IPS-15b (cell line): Measurements from ENCODE around the gene OR9A4.
"Not testable (repeated sequence)": the region's sequence is repeated elsewhere in the genome, so short reads cannot be mapped to it uniquely, and the experiment has no call there.

Experiments used
- H3K27me3 ChIP-seq: one replicate; pipeline ENCODE4 v1.6.1; 2013; ENCODE audit warnings: low read length; ENCODE audit not compliant: control insufficient read depth, insufficient read depth
- H3K36me3 ChIP-seq: one replicate; pipeline ENCODE4 v1.6.1; 2013; ENCODE audit warnings: low read length; ENCODE audit not compliant: control insufficient read depth, insufficient read depth
- H3K4me1 ChIP-seq: one replicate; pipeline ENCODE4 v1.6.1; 2013; ENCODE audit warnings: mild to moderate bottlenecking, low read length; ENCODE audit not compliant: control insufficient read depth, insufficient read depth
- H3K4me3 ChIP-seq: one replicate; pipeline ENCODE4 v1.5.1; 2013; ENCODE audit warnings: low read depth, low read length
- H3K9ac ChIP-seq: one replicate; pipeline ENCODE4 v1.6.1; 2013; ENCODE audit warnings: low read depth, mild to moderate bottlenecking, low read length
- H3K9me3 ChIP-seq: one replicate; pipeline ENCODE4 v1.6.1; 2013; ENCODE audit warnings: mild to moderate bottlenecking, low read length; ENCODE audit not compliant: control insufficient read depth, insufficient read depth

The OR9A4 gene, protein sequence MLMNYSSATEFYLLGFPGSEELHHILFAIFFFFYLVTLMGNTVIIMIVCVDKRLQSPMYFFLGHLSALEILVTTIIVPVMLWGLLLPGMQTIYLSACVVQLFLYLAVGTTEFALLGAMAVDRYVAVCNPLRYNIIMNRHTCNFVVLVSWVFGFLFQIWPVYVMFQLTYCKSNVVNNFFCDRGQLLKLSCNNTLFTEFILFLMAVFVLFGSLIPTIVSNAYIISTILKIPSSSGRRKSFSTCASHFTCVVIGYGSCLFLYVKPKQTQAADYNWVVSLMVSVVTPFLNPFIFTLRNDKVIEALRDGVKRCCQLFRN

DNA sequence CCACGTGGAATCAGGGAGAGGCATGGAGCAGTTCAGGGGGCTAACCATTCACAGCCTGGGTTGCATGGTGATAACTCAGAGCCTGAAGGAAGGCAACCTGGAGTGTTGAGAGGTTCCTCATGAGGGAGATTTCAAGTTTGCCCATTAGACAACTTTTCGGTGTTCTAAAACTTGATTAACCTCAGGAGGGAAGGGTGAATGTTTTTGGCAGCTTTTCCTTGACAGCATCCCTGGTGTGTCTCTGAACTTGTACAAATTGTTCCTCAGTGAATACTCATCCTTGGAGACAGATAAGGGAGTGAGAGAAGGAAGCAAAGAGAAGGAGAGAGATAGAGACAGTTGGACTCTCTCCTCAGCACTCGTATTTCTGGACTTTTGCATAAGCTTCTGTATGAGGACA lies at the start of gene OR9A4:
TSS of gene OR9A4 (plus strand) at position 301 of the 400 bp plus-strand sequence. CDS start 2,477 bp downstream, outside the sequence.
- H3K9ac ChIP-seq = no peak within 1 kb of the TSS
- H3K4me3 ChIP-seq = no peak within 1 kb of the TSS
- H3K36me3 ChIP-seq = no peaks in the 10 kb centered on the region
- H3K4me1 ChIP-seq = no peaks in the 10 kb centered on the region
- H3K9me3 ChIP-seq = no peaks in the 10 kb centered on the region
- no peaks in the 10 kb centered on the region for H3K27me3 ChIP-seq

DNA sequence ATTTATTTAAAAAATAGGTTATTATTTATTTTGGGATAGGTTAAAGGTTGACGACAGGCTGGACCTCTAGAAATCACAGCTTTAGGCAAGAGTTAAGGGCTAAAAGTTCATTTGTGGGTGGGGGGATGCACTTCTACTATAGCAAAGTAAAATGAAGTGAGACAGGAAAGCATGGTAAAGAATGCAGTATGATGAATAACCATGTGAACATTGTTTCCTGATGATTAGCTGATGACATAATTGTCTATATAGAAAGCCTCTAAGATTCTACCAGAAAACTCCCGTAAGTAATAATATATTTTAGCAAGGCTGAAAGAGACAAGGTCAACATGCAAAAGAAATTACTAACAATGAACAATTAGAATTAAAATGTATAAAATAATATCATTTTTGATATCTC lies 49.2 kb upstream of the OR9A4 start:
- H3K27me3 ChIP-seq = no peaks in the 10 kb centered on the region
- H3K36me3 ChIP-seq = no peaks in the 10 kb centered on the region
- no peaks in the 10 kb centered on the region for H3K9me3 ChIP-seq
- H3K4me1 ChIP-seq = no peaks in the 10 kb centered on the region
- H3K9ac ChIP-seq = no peak overlapping the region
- H3K4me3 ChIP-seq = no peak overlapping the region

DNA sequence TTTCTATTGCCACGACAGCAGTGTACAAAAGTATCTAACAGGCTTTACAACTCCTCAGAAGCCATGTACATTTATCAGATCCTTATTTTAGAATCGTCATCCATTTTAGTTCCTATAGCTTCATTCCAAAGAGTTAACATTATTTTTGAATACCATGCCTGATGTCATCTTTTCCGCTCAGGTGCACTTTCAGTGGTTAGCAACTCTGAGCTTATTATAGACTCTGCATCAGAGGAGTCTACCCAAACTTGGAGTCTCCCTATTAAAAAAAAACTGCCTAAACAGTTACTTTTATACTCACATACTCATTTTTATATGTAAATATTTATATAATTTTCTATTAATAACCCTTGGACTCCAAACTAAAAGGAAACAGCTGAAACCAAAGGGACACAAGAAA lies 43.3 kb upstream of the OR9A4 start:
- Histone ChIP-seq H3K36me3 (no peaks in the 10 kb centered on the region), H3K9ac (no peak overlapping the region), H3K4me1 (peaks cover 10% of the 10 kb centered on the region), H3K4me3 (no peak overlapping the region), H3K9me3 (no peaks in the 10 kb centered on the region), H3K27me3 (no peaks in the 10 kb centered on the region)

DNA sequence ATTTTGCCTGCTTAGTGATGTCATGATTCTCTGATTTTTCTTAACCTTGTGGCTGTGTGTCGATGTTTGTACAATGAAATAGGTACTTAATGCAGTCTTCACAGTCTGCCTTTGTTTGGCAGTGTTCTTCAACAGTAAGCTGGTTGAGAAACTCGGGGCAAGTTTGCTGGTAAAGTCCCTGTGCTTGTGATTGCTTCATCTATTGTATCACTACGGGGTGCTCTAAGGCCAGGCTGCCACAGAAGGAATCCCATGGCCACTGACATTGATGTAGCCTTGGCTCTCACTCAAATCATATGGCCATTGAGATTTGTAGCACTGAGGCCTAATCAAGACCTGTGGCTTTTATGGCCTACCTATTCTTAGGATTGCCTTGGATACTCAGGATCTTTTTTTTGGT lies 41.4 kb upstream of the OR9A4 start:
- Histone ChIP-seq H3K9ac (no peak overlapping the region), H3K27me3 (no peaks in the 10 kb centered on the region), H3K4me3 (no peak overlapping the region), H3K4me1 (peaks cover 10% of the 10 kb centered on the region), H3K36me3 (no peaks in the 10 kb centered on the region), H3K9me3 (no peaks in the 10 kb centered on the region)

DNA sequence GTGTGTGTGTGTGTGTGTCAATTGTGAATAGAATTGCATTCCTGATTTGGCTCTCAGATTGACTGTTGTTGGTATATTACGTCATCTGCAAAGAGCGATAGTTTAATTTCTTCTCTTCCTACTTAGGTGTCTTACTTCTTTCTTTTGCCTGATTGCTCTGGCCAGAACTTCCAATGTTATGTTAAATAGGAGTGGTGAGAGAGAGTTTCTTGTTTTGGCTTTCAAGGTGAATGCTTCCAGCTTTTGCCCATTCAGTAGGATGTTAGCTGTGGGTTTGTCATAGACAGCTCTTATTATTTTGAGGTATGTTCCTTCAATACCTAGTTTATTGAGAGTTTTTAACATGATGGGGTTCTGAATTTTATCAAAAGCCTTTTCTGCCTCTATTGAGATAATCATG lies 40.7 kb upstream of the OR9A4 start:
- Histone ChIP-seq H3K4me1 (peaks cover 10% of the 10 kb centered on the region), H3K4me3 (no peak overlapping the region), H3K9ac (no peak overlapping the region), H3K9me3 (no peaks in the 10 kb centered on the region), H3K36me3 (no peaks in the 10 kb centered on the region), H3K27me3 (no peaks in the 10 kb centered on the region)

DNA sequence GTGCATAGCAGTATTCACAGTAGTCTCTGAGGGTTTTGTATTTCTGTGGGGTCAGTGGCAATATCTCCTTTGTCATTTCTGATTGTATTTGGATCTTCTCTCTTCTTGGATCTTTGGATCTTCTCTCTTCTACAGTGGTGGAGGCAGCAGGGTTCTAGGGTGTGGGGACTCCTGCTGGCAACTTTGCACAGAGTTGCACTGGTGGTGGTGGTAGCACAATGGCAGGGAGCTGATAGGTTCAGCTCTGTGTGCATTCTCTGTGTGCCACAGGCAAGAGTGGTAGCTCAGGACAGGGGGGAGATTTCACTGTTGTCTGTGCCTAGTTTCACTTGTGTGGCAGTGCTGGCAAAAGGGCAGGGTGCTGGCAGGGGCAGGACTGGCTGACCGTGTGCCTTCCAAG lies 39.8 kb upstream of the OR9A4 start:
- Histone ChIP-seq H3K4me3 (no peak overlapping the region), H3K27me3 (no peaks in the 10 kb centered on the region)

DNA sequence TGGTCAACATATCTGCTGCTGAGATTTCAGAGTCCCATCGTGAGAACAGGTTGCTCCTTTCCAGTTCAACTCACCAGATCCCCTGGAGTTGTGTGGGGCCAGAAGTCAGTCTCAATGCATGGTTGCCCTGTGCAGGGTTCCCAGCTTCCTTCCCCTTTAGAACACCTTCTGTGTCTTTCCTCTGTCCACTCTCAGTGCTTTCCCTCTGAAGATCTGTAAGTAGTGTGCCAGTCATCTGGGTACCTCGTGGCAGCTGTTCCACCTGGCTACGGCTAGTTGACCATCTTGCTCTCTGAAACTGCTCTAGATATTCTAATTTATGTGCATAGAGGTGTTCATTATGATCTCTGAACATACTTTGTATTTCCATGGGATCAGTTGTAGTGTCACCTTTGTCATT lies 38.8 kb upstream of the OR9A4 start:
- Histone ChIP-seq H3K4me3 (no peak overlapping the region), H3K9ac (no peak overlapping the region), H3K36me3 (no peaks in the 10 kb centered on the region), H3K27me3 (no peaks in the 10 kb centered on the region), H3K9me3 (no peaks in the 10 kb centered on the region), H3K4me1 (peaks cover 10% of the 10 kb centered on the region)

More for the DNA sequence above, 39.8 kb upstream of the OR9A4 start:
- no peak overlapping the region for H3K9ac ChIP-seq
- no peaks in the 10 kb centered on the region for H3K36me3 ChIP-seq
- H3K9me3 ChIP-seq = no peaks in the 10 kb centered on the region
- peaks cover 10% of the 10 kb centered on the region for H3K4me1 ChIP-seq

DNA sequence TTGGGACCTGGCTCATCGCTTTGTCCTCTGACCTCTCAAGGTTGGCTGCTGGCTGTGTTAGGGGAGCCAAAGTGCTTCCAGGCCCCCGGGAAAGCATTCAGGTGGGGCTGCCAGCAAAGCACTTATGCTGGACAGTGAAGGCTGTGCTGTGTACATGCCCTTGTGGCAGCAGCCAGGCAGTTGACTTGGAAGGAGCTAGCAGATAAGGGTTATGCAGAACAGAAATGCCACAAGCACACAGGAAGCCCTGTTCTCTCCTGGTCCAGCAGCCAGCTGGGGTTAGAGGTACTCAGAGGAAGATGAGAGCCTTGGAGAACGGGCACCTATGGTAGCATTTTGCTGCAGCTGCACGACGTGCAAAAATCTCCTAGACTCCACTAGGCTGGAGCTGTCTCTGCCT lies 35.2 kb upstream of the OR9A4 start:
- H3K36me3 ChIP-seq = no peaks in the 10 kb centered on the region
- H3K4me3 ChIP-seq = no peak overlapping the region
- H3K9ac ChIP-seq = no peak overlapping the region
- H3K4me1 ChIP-seq = peaks cover under 1% of the 10 kb centered on the region
- H3K27me3 ChIP-seq = no peaks in the 10 kb centered on the region
- H3K9me3 ChIP-seq = no peaks in the 10 kb centered on the region

DNA sequence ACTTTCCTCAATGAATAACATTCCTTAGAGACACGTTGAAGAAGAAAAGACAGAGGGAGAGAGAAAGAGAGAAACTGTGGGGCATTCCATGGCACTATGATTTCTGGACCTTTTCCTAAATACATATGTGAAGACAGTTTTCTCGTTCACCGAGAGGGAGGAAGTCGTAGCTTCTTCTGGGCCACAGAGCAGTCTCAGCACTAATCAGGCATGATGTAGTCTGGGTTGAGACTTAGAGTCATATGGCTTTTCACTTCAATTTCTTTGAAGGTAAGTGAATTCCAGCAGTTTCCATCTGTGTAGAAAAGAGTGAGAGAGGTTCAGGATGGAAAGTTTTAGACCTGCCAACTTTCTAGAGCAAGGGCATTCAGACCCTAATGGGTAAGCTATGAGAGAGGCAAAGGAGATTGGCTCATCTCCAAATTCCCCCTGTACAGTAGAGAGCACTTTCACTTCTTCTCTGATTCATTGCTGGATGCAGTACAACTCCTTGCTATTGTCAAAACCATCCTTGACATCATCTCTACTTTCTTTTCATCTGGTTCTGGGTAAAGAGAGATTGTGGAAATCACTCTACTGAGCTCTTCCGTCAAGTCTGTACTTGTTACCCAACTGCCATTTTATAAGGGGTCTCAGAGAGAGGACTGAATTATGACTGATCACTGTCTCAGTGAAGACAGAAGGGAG lies 31.5 kb upstream of the OR9A4 start:
- Histone ChIP-seq H3K9me3 (no peaks in the 10 kb centered on the region), H3K9ac (no peak overlapping the region), H3K4me3 (no peak overlapping the region)

DNA sequence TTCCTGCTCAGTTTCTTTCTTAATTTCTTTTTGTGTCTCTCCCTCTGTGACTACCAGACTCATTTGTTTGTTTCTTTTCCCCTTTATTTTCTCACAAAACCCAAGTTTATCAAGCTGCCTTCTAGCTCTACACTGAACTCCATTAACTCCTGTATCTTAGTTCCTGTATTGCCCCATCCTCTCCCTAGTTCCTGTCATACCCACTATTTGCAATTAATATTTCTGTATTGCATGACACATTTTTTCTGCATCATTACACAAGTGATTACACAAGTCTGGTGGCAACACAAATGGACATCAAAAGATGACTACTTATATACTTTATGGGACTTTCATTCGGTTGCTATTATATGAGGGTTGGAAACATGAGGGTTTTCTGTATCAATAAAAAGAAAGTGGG lies 26.9 kb upstream of the OR9A4 start:
- H3K9me3 ChIP-seq = no peaks in the 10 kb centered on the region
- no peaks in the 10 kb centered on the region for H3K36me3 ChIP-seq
- H3K4me3 ChIP-seq = no peak overlapping the region
- no peaks in the 10 kb centered on the region for H3K27me3 ChIP-seq
- no peaks in the 10 kb centered on the region for H3K4me1 ChIP-seq
- H3K9ac ChIP-seq = no peak overlapping the region

More for the DNA sequence above, 31.5 kb upstream of the OR9A4 start:
- Histone ChIP-seq H3K27me3 (no peaks in the 10 kb centered on the region), H3K36me3 (no peaks in the 10 kb centered on the region), H3K4me1 (no peaks in the 10 kb centered on the region)

DNA sequence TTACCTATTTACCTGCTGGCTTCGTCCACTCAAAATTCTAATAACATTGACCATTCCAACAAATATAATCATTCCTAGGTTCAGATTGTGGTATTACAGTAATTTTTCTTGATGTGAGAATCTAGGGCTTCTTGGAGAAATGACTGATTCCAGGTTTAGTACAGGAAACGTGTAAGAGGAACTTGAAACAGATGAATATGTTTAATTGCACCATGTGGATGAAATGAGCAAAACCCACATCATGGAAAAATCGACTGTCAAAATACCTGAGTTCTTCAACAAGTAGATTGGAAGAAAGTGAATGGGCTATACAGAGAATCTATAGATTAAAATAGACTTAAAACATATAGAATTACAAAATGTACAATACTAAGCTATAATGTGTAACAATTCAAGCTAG lies 24.9 kb upstream of the OR9A4 start:
- H3K4me3 ChIP-seq = no peak overlapping the region
- no peak overlapping the region for H3K9ac ChIP-seq
- no peaks in the 10 kb centered on the region for H3K9me3 ChIP-seq
- no peaks in the 10 kb centered on the region for H3K36me3 ChIP-seq
- H3K27me3 ChIP-seq = no peaks in the 10 kb centered on the region
- H3K4me1 ChIP-seq = no peaks in the 10 kb centered on the region

DNA sequence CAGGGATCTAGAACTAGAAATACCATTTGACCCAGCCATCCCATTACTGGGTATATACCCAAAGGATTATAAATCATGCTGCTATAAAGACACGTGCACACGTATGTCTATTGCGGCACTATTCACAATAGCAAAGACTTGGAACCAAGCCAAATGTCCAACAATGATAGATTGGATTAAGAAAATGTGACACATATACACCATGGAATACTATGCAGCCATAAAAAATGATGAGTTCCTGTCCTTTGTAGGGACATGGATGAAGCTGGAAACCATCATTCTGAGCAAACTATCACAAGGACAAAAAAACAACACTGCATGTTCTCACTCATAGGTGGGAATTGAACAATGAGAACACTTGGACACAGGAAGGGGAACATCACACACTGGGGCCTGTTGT lies 16.8 kb upstream of the OR9A4 start:
- not testable (repeated sequence) for H3K4me1 ChIP-seq, H3K4me3 ChIP-seq, H3K9ac ChIP-seq, H3K9me3 ChIP-seq, H3K36me3 ChIP-seq, H3K27me3 ChIP-seq
